ENCODE measurements around the gene FAM168A.

GRCh38 chr11:73425108-73425507 is 172.8 kb downstream of the FAM168A start:
- no peak for TF ChIP-seq CTCF (IDR thresholded peaks at IDR 0.05; ENCODE audit: low read depth, low read length, missing input control)
- no peak for TF ChIP-seq ZBTB33 (IDR thresholded peaks at IDR 0.05)
- TF ChIP-seq HNF4G (IDR thresholded peaks at IDR 0.05): no peak
- no peak for TF ChIP-seq ATF3 (IDR thresholded peaks at IDR 0.05)
- no peak for TF ChIP-seq GABPA (IDR thresholded peaks at IDR 0.05 in 1 of 2, conservative IDR thresholded peaks at IDR 0.05 in 1 of 2)
- no peak for TF ChIP-seq REST (IDR thresholded peaks at IDR 0.05)
- no peak for TF ChIP-seq RAD21 (IDR thresholded peaks at IDR 0.05)
- no peak for TF ChIP-seq RXRA (IDR thresholded peaks at IDR 0.05)
- no peak for TF ChIP-seq YY1 (IDR thresholded peaks at IDR 0.05)

All from liver (tissue), 3 donors.